Adrenal gland (tissue), 12 donors: ENCODE data around the gene MAT1A. TPM values are rescaled to one million over a fixed set of nuclear protein-coding genes. Genes with fewer than 3 reads are reported as not detected.

Experiments used
- DNase-seq, 7 donors: peaks; one replicate each; pipeline ENCODE4 v3.0.0-alpha.2; 2019 to 2020
- H3K27ac ChIP-seq, 5 donors: fragments of 200-600 bp; sonication (generic) in 4 of 5; 1 replicate in 3 of 5; 2 replicates in 2 of 5; pipeline versions ENCODE4 v1.5.1 to v1.8.0; 2016 to 2020; ENCODE audit warnings: mild to moderate bottlenecking in 1 of 5
- H3K27me3 ChIP-seq: fragments of 200-600 bp; 2 replicates; pipeline ENCODE4 v1.8.0; 2021
- H3K36me3 ChIP-seq, 2 donors: fragments of 200-600 bp; replicated peaks in 1 of 2; 1 replicate in 1 of 2; 2 replicates in 1 of 2; pipeline versions ENCODE4 v1.5.1 to v1.8.0; 2018 to 2022
- H3K4me1 ChIP-seq, 2 donors: fragments of 200-600 bp; replicated peaks in 1 of 2; 1 replicate in 1 of 2; 2 replicates in 1 of 2; pipeline versions ENCODE4 v1.5.1 to v1.8.0; 2018 to 2021
- H3K4me3 ChIP-seq, 4 donors: fragments of 200-600 bp; sonication (generic) in 3 of 4; one replicate each; pipeline ENCODE4 v1.5.1; 2016 to 2018
- H3K9me3 ChIP-seq, 3 donors: fragments of 200-600 bp; sonication (generic) in 1 of 3; replicated peaks in 1 of 3; 1 replicate in 2 of 3; 2 replicates in 1 of 3; pipeline versions ENCODE4 v1.5.1 to v1.8.0; 2016 to 2021
- POLR2A ChIP-seq, 2 donors: fragments of 450-650 bp; IDR thresholded peaks; one replicate each; pipeline ENCODE4 v1.6.1; 2017; ENCODE audit warnings: antibody characterized with exemption in 2 of 2, mild to moderate bottlenecking in 2 of 2, moderate library complexity in 1 of 2
- WGBS, 4 donors: extraction: QIAGEN DNeasy Blood & Tissue Kit in 2 of 4; methylation state at CpG; one replicate each; pipeline versions ENCODE4 v1.1.5 to v1.1.7; 2013 to 2017; 5-methylcytosine and 5-hydroxymethylcytosine counted together
- intact Hi-C, 2 donors: fragments of 100-400 bp; cut with DNase I; formaldehyde crosslinking; loops; one replicate each; pipeline versions ENCODE4 v1.14.1 to v1.15.0; 2022 to 2023
- polyA plus RNA-seq, 3 donors: library from polyadenylated mRNA; stranded (reverse); fragments of 200-250 nt in 2 of 3; fragments of 350-450 nt in 1 of 3; fragmentation: Illumina TruSeq in 1 of 3; extraction: RNeasy Lipid Tissue Mini Kit (QIAGEN cat#74804) in 1 of 3; gene quantifications; one replicate each; pipeline ENCODE4 v1.2.3, GENCODE V29; 2013 to 2014
- total RNA-seq, 9 donors: library from RNA; depleted of rRNA in 4 of 9; stranded (reverse); fragments of >200 nt in 4 of 9; fragments of 120-200 nt in 1 of 9; fragmentation: NEBNext Ultra II Directional in 1 of 9; extraction: Animal tissue kit (Norgen Biotek cat#: 25700) in 1 of 9; gene quantifications; one replicate each; pipeline versions ENCODE4 v1.1.0 to v1.2.4, GENCODE V29; 2013 to 2023
- TF ChIP-seq, protein P1 (sequence below), 6 experiments: fragments of 450-650 bp in 4 of 6; fragments of 200-600 bp in 2 of 6; sonication (generic) in 1 of 6; IDR thresholded peaks; 1 replicate in 5 of 6; 2 replicates in 1 of 6; pipeline versions ENCODE4 v1.5.1 to v1.8.0; 2016 to 2021; ENCODE audit warnings: antibody characterized with exemption in 6 of 6, mild to moderate bottlenecking in 2 of 6, moderate library complexity in 1 of 6
- donor health status: healthy with polysubstance abuse.
- donor health status: Bipolar disorder and iron deficiency.
- donor health status: DM: yes; HTN: yes; CAD: no.
- donor health status: DM: no; HTN: no; CAD: no.
- donor health status: DM: no; HTN: no; CAD: no.
- donor health status: DM: yes; HTN: yes; CAD: no.

MAT1A gene
- total and polyA plus RNA-seq, 12 donors = 0.16 to 15.1 (median 0.57) TPM; not detected in 1

- TF ChIP-seq, protein P1, sequence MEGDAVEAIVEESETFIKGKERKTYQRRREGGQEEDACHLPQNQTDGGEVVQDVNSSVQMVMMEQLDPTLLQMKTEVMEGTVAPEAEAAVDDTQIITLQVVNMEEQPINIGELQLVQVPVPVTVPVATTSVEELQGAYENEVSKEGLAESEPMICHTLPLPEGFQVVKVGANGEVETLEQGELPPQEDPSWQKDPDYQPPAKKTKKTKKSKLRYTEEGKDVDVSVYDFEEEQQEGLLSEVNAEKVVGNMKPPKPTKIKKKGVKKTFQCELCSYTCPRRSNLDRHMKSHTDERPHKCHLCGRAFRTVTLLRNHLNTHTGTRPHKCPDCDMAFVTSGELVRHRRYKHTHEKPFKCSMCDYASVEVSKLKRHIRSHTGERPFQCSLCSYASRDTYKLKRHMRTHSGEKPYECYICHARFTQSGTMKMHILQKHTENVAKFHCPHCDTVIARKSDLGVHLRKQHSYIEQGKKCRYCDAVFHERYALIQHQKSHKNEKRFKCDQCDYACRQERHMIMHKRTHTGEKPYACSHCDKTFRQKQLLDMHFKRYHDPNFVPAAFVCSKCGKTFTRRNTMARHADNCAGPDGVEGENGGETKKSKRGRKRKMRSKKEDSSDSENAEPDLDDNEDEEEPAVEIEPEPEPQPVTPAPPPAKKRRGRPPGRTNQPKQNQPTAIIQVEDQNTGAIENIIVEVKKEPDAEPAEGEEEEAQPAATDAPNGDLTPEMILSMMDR (IDR thresholded peaks at IDR 0.05) = no peak
- no peak for TF ChIP-seq POLR2A (IDR thresholded peaks at IDR 0.05)
- no peak for DNase-seq
- 92 to 100% (median 93%) methylated on average over 2 to 4 of the region's 4 CpGs for WGBS, 4 donors
- Histone ChIP-seq H3K36me3 (no peaks in the 10 kb centered on the region), H3K4me3 (no peak overlapping the region), H3K27ac (no peak overlapping the region), H3K4me1 (no peaks in the 10 kb centered on the region), H3K27me3 (no peaks in the 10 kb centered on the region), H3K9me3 (no peaks in the 10 kb centered on the region)
- intact Hi-C loops = no loop called here
Observed at GRCh38 chr10:80277016-80277415, 12.4 kb downstream of the MAT1A start.

DNA sequence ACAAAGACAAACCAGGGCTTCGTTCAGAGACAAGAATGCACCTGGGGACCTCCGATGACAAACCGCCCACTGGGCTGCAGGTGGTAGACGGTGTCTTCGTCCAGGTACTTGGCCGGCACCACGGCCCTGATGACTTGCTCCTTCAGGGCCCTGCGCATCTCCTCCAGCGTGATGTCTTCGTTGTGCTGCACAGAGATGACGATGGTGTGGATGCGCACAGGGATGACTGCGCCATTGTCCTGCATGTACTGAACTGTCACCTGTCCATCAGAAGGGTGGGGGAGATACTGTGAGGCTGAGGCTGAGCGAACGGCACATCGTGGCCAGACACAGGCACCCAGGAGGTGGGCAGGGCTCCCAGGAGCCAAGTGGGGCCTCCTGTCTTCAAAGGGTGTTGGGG lies 13.1 kb downstream of the MAT1A start:
- Histone ChIP-seq H3K4me3 (no peak overlapping the region), H3K9me3 (no peaks in the 10 kb centered on the region), H3K27ac (no peak overlapping the region), H3K27me3 (no peaks in the 10 kb centered on the region), H3K4me1 (no peaks in the 10 kb centered on the region), H3K36me3 (no peaks in the 10 kb centered on the region)
- TF ChIP-seq, protein P1 (IDR thresholded peaks at IDR 0.05) = no peak
- TF ChIP-seq POLR2A (IDR thresholded peaks at IDR 0.05) = no peak
- WGBS, 4 donors = 94 to 95% (median 95%) methylated on average over 12 to 16 of the region's 16 CpGs
- intact Hi-C loops = no loop called here
- DNase-seq = no peak

- TF ChIP-seq, protein P1 (IDR thresholded peaks at IDR 0.05) = no peak
- intact Hi-C loops = no loop called here
Observed at GRCh38 chr10:80275756-80276155, 13.7 kb downstream of the MAT1A start.

DNA sequence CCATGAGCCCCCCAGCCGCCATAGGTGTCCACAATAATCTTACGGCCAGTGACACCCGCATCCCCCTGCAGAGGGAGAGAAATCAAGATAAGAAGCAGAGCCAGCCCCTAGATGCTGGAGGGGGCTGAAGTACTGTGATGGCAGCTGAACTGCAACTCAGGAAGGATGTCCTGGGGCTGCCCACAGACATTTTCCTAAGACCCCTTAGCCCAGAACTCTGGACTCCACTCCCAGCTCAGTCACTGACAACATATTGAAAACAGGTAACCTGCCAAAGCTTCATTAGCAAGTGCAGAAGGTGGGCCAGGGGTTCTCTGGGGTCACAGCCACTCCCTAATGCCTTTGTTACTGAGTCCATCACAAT lies 14.3 kb downstream of the MAT1A start:
- DNase-seq = no peak
- Histone ChIP-seq H3K4me3 (no peak overlapping the region), H3K36me3 (no peaks in the 10 kb centered on the region), H3K4me1 (no peaks in the 10 kb centered on the region), H3K27me3 (no peaks in the 10 kb centered on the region), H3K9me3 (no peaks in the 10 kb centered on the region), H3K27ac (no peak overlapping the region)
- intact Hi-C loops = no loop called here
- WGBS, 4 donors = 94 to 100% (median 98%) methylated on average over 2 to 3 of the region's 3 CpGs
- TF ChIP-seq, protein P1 (IDR thresholded peaks at IDR 0.05) = no peak
- TF ChIP-seq POLR2A (IDR thresholded peaks at IDR 0.05) = no peak

More at GRCh38 chr10:80275756-80276155, 13.7 kb downstream of the MAT1A start:
- no peaks in the 10 kb centered on the region for H3K4me1 ChIP-seq
- DNase-seq = no peak
- H3K4me3 ChIP-seq = no peak overlapping the region
- H3K36me3 ChIP-seq = no peaks in the 10 kb centered on the region
- no peaks in the 10 kb centered on the region for H3K9me3 ChIP-seq
- no peak overlapping the region for H3K27ac ChIP-seq
- no peaks in the 10 kb centered on the region for H3K27me3 ChIP-seq
- WGBS, 4 donors = 80 to 92% (median 83%) methylated on average over 6 to 7 of the region's 7 CpGs
